ENCODE measurements around the gene ANXA5.

DNA sequence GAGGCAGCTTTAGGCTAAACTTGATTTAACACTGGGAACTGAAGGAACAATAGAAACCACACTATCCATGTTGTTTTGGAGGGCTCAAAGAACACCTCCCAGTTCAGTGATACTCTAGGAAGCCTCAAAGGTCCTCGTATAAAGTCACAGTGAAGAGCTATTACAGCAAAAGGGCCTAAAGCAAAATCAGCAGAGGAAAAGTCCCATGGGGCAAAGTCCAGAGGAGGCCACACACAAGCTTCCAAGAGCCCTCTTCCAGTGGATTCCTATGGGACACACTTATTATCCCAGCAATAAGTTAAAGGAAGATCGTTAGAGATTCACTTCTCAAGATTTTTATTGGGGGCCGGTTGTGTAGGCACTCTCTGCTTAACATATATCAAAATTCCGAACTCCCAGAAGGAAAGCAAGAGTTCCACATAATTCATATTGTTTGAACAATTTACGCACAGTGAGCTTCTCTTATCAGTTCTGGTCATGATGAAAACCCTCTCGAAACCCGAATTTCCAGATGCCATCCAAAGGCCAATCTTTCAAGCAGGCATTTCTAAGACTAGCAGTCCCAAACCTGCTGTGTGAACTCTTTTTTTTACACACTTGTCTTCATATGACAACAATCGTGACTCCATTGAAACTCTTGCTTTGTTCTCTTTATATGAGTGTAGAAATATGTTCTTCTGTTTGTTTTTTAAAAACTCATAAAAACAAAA, 53.7 kb downstream of the ANXA5 start:
- TF ChIP-seq, protein P1, sequence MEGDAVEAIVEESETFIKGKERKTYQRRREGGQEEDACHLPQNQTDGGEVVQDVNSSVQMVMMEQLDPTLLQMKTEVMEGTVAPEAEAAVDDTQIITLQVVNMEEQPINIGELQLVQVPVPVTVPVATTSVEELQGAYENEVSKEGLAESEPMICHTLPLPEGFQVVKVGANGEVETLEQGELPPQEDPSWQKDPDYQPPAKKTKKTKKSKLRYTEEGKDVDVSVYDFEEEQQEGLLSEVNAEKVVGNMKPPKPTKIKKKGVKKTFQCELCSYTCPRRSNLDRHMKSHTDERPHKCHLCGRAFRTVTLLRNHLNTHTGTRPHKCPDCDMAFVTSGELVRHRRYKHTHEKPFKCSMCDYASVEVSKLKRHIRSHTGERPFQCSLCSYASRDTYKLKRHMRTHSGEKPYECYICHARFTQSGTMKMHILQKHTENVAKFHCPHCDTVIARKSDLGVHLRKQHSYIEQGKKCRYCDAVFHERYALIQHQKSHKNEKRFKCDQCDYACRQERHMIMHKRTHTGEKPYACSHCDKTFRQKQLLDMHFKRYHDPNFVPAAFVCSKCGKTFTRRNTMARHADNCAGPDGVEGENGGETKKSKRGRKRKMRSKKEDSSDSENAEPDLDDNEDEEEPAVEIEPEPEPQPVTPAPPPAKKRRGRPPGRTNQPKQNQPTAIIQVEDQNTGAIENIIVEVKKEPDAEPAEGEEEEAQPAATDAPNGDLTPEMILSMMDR (tag by site-specific recombination; IDR thresholded peaks at IDR 0.05) = no peak
- TF ChIP-seq ZBTB1 (tag by site-specific recombination; IDR thresholded peaks at IDR 0.05) (no peak), ZNF510 (tag by site-specific recombination; IDR thresholded peaks at IDR 0.05; ENCODE audit: insufficient replicate concordance) (no peak), ZNF24 (tag by site-specific recombination; IDR thresholded peaks at IDR 0.05) (no peak), SP3 (tag by site-specific recombination; IDR thresholded peaks at IDR 0.05) (no peak), ZNF76 (tag by site-specific recombination; IDR thresholded peaks at IDR 0.05; ENCODE audit: borderline replicate concordance, low read depth) (no peak), ZNF302 (tag by site-specific recombination; IDR thresholded peaks at IDR 0.05; ENCODE audit: low read depth) (no peak), ZNF530 (tag by site-specific recombination; IDR thresholded peaks at IDR 0.05; ENCODE audit: low read depth) (no peak), TRIM28 (IDR thresholded peaks at IDR 0.05; ENCODE audit: borderline replicate concordance, low read length) (no peak), ATF2 (tag by site-specific recombination; IDR thresholded peaks at IDR 0.05; ENCODE audit: low read depth) (no peak)
- TF ChIP-seq, protein P2, sequence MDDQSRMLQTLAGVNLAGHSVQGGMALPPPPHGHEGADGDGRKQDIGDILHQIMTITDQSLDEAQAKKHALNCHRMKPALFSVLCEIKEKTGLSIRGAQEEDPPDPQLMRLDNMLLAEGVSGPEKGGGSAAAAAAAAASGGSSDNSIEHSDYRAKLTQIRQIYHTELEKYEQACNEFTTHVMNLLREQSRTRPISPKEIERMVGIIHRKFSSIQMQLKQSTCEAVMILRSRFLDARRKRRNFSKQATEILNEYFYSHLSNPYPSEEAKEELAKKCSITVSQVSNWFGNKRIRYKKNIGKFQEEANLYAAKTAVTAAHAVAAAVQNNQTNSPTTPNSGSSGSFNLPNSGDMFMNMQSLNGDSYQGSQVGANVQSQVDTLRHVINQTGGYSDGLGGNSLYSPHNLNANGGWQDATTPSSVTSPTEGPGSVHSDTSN (CRISPR knock-in tag; IDR thresholded peaks at IDR 0.05) = no peak

Data from HEK293 (cell line).